HepG2 (cell line): ENCODE results near the gene SIX4. TPM values are rescaled to one million over a fixed set of nuclear protein-coding genes. Genes with fewer than 3 reads are reported as not detected.

Experiments used
- AKAP8 ChIP-seq: sonication (generic); formaldehyde crosslinking; IDR thresholded peaks from 2 replicates; pipeline ENCODE4 v1.5.1; 2020; ENCODE audit warnings: mild to moderate bottlenecking, missing genetic modification reagents
- ARHGAP35 ChIP-seq: sonication (generic); formaldehyde crosslinking; IDR thresholded peaks from 2 replicates; pipeline ENCODE4 v1.9.0; 2022; ENCODE audit warnings: mild to moderate bottlenecking, inconsistent platforms, moderate library complexity, missing genetic modification reagents, borderline replicate concordance
- BRCA1 ChIP-seq: sonication (generic); formaldehyde crosslinking; IDR thresholded peaks from 2 replicates; pipeline ENCODE4 v1.4.0; 2020; ENCODE audit warnings: missing genetic modification reagents
- EHMT2 ChIP-seq: fragments of 200-600 bp; sonication (generic); IDR thresholded peaks from 2 replicates; pipeline ENCODE4 v1.7.0; 2017; ENCODE audit warnings: antibody characterized with exemption, low read depth, low read length, borderline replicate concordance
- ETV6 ChIP-seq: sonication (generic); formaldehyde crosslinking; conservative IDR thresholded peaks from 2 replicates; pipeline ENCODE4 v1.4.0; 2020; ENCODE audit warnings: missing genetic modification reagents
- FOXM1 ChIP-seq: sonication (generic); formaldehyde crosslinking; IDR thresholded peaks from 2 replicates; pipeline ENCODE4 v1.5.0; 2020; ENCODE audit warnings: missing genetic modification reagents
- FOXP1 ChIP-seq, 2 experiments: fragments of 450-650 bp in 1 of 2; IDR thresholded peaks; 2 replicates each; pipeline ENCODE4 v1.6.1; 2017 to 2018; ENCODE audit warnings: antibody characterized with exemption in 1 of 2
- GATA4 ChIP-seq: sonication (generic); IDR thresholded peaks from 2 replicates; pipeline ENCODE4 v1.6.1; 2016; ENCODE audit warnings: antibody characterized with exemption, low read depth, borderline replicate concordance
- GATAD2A ChIP-seq: IDR thresholded peaks from 2 replicates; pipeline ENCODE4 v1.6.1; 2016
- HCFC1 ChIP-seq: fragments of 150-350 bp; IDR thresholded peaks from 2 replicates; pipeline ENCODE4 v1.6.1; 2014; ENCODE audit warnings: low read depth, low read length
- HES4 ChIP-seq: sonication (generic); formaldehyde crosslinking; IDR thresholded peaks from 2 replicates; pipeline ENCODE4 v1.9.0; 2021; ENCODE audit warnings: mild to moderate bottlenecking, missing genetic modification reagents, borderline replicate concordance
- HMG20A ChIP-seq: IDR thresholded peaks from 2 replicates; pipeline ENCODE4 v1.6.1; 2016; ENCODE audit warnings: borderline replicate concordance
- KAT2B ChIP-seq: fragments of 150-350 bp; IDR thresholded peaks from 2 replicates; pipeline ENCODE4 v1.6.1; 2014; ENCODE audit warnings: low read depth, low read length, borderline replicate concordance
- KDM3A ChIP-seq: IDR thresholded peaks from 2 replicates; pipeline ENCODE4 v1.6.1; 2018; ENCODE audit warnings: low read depth, missing compliant biosample characterization
- KDM5B ChIP-seq: sonication (generic); formaldehyde crosslinking; IDR thresholded peaks from 2 replicates; pipeline ENCODE4 v1.4.0; 2020; ENCODE audit warnings: missing genetic modification reagents, mild to moderate bottlenecking, borderline replicate concordance
- KLF9 ChIP-seq: IDR thresholded peaks from 2 replicates; pipeline ENCODE4 v1.6.1; 2016; ENCODE audit warnings: low read depth
- MEF2D ChIP-seq: sonication (generic); formaldehyde crosslinking; IDR thresholded peaks from 2 replicates; pipeline ENCODE4 v1.5.1; 2020; ENCODE audit warnings: mild to moderate bottlenecking, missing genetic modification reagents
- PHF5A ChIP-seq: IDR thresholded peaks from one replicate; pipeline ENCODE4 v1.6.1; 2018; ENCODE audit warnings: low read depth, missing genetic modification reagents; ENCODE audit not compliant: unreplicated experiment
- POLR2G ChIP-seq: fragments of 200-400 bp; formaldehyde crosslinking; IDR thresholded peaks from 2 replicates; pipeline ENCODE4 v1.6.1; 2018; ENCODE audit warnings: mild to moderate bottlenecking, low read depth, low read length, moderate library complexity
- RBM22 ChIP-seq: fragments of 200-400 bp; formaldehyde crosslinking; optimal IDR thresholded peaks from 2 replicates; pipeline ENCODE3; 2017; ENCODE audit warnings: mild to moderate bottlenecking, low read length, moderate library complexity
- REL ChIP-seq: sonication (generic); formaldehyde crosslinking; conservative IDR thresholded peaks from 2 replicates; pipeline ENCODE4 v1.8.0; 2022; ENCODE audit warnings: mild to moderate bottlenecking, missing genetic modification reagents, moderate library complexity
- RELA ChIP-seq: sonication (generic); formaldehyde crosslinking; IDR thresholded peaks from 2 replicates; pipeline ENCODE4 v1.4.0; 2020; ENCODE audit warnings: missing genetic modification reagents
- SSRP1 ChIP-seq: IDR thresholded peaks from 2 replicates; pipeline ENCODE4 v1.6.1; 2016; ENCODE audit warnings: control low read depth
- ZBTB25 ChIP-seq: IDR thresholded peaks from 2 replicates; pipeline ENCODE4 v1.6.1; 2018; ENCODE audit warnings: missing genetic modification reagents
- ZBTB44 ChIP-seq: sonication (generic); formaldehyde crosslinking; IDR thresholded peaks from 2 replicates; pipeline ENCODE4 v1.4.0; 2020; ENCODE audit warnings: missing genetic modification reagents
- ZFX ChIP-seq: sonication (generic); formaldehyde crosslinking; IDR thresholded peaks from 2 replicates; pipeline ENCODE4 v1.4.0; 2020; ENCODE audit warnings: mild to moderate bottlenecking, low read depth, missing genetic modification reagents, moderate library complexity
- ZNF12 ChIP-seq: sonication (generic); formaldehyde crosslinking; IDR thresholded peaks from 2 replicates; pipeline ENCODE4 v1.5.0; 2020; ENCODE audit warnings: missing genetic modification reagents
- ZNF382 ChIP-seq: sonication (generic); formaldehyde crosslinking; IDR thresholded peaks from 2 replicates; pipeline ENCODE4 v1.5.0; 2020; ENCODE audit warnings: missing genetic modification reagents, mild to moderate bottlenecking, borderline replicate concordance
- ZNF446 ChIP-seq: sonication (generic); formaldehyde crosslinking; IDR thresholded peaks from 2 replicates; pipeline ENCODE4 v1.5.0; 2020; ENCODE audit warnings: mild to moderate bottlenecking, missing genetic modification reagents
- ZNF484 ChIP-seq: sonication (generic); formaldehyde crosslinking; IDR thresholded peaks from 2 replicates; pipeline ENCODE4 v1.5.1; 2020; ENCODE audit warnings: mild to moderate bottlenecking, low read depth, missing genetic modification reagents, borderline replicate concordance
- ZNF557 ChIP-seq: sonication (generic); formaldehyde crosslinking; IDR thresholded peaks from 2 replicates; pipeline ENCODE4 v1.4.0; 2020; ENCODE audit warnings: missing genetic modification reagents
- polyA plus RNA-seq, 8 experiments: library from polyadenylated mRNA; depleted of rRNA in 3 of 8; stranded (reverse) in 7 of 8; unstranded in 1 of 8; fragments of >200 nt; fragmentation: Illumina TruSeq in 4 of 8; extraction: Trizol in 4 of 8; gene quantifications; 2 replicates each; pipeline versions ENCODE4 v1.2.1 to v1.2.3, GENCODE V29; 2011 to 2016; ENCODE audit warnings: low read depth in 4 of 8, missing spikeins in 1 of 8, mixed read lengths in 1 of 8; ENCODE audit not compliant: insufficient read depth in 1 of 8
- total RNA-seq, 5 experiments: library from RNA; depleted of rRNA; stranded (reverse); fragments of >200 nt; fragmentation: Illumina TruSeq; extraction: Trizol; gene quantifications; 2 replicates each; pipeline ENCODE4 v1.2.3, GENCODE V29; 2016; ENCODE audit warnings: low read depth in 1 of 5

SIX4 gene
- total and polyA plus RNA-seq, 2 of the 13 experiments (the other 11 are each of a cell fraction or from before 2014, with no cell fraction given), result 5.0 to 6.0 TPM

GRCh38 chr14:60734465-60735242 lies 10.5 kb upstream of the SIX4 start, which contains the start of gene MNAT1 (continued):
- TF ChIP-seq ARHGAP35, result peak; percentile 70; the same call in 1 of the 2 replicates
- TF ChIP-seq ZBTB25 (CRISPR knock-in tag), result peak; percentile 89
- TF ChIP-seq GATA4, result no peak; the same call in 1 of the 2 replicates
- TF ChIP-seq HMG20A (CRISPR knock-in tag), result peak; percentile 55; the same call in 1 of the 2 replicates
- no peak for TF ChIP-seq ZNF446 (CRISPR knock-in tag)
- peak; percentile 59; the same call in 1 of the 2 replicates for TF ChIP-seq HCFC1
- TF ChIP-seq ETV6 (CRISPR knock-in tag), result peak; percentile 88
- TF ChIP-seq MEF2D (CRISPR knock-in tag), result peak; percentile 87
- TF ChIP-seq HES4 (CRISPR knock-in tag), result 0 out of 2 replicates have a peak, but pooled peaks have one; percentile 44
- no peak for TF ChIP-seq AKAP8 (CRISPR knock-in tag)
- TF ChIP-seq PHF5A, result peak; percentile 89
- TF ChIP-seq FOXM1 (CRISPR knock-in tag), result no peak
- peak; percentile 49; the same call in 1 of the 2 replicates for TF ChIP-seq ZNF12 (CRISPR knock-in tag)
- no peak for TF ChIP-seq RBM22
- TF ChIP-seq ZNF382 (CRISPR knock-in tag), result no peak
- peak; percentile 89 for TF ChIP-seq POLR2G
- no peak for TF ChIP-seq FOXP1 (IDR thresholded peaks at IDR 0.05)
- peak; percentile 35; the same call in 1 of the 2 replicates for TF ChIP-seq FOXP1 (CRISPR knock-in tag; IDR thresholded peaks at IDR 0.05)
- TF ChIP-seq KAT2B, result no peak
- peak; percentile 92 for TF ChIP-seq KDM5B
- 0 out of 2 replicates have a peak, but pooled peaks have one; percentile 37 for TF ChIP-seq SSRP1
- TF ChIP-seq RELA, result 0 out of 2 replicates have a peak, but pooled peaks have one; percentile 62
- no peak for TF ChIP-seq ZNF484 (CRISPR knock-in tag)
- TF ChIP-seq GATAD2A (CRISPR knock-in tag), result peak; percentile 79
- no peak for TF ChIP-seq BRCA1 (CRISPR knock-in tag)
- TF ChIP-seq KDM3A (CRISPR knock-in tag), result peak; percentile 86
- peak; percentile 55; the same call in 1 of the 2 replicates for TF ChIP-seq KLF9 (CRISPR knock-in tag)
- peak; percentile 96; the same call in 1 of the 2 replicates for TF ChIP-seq EHMT2
- TF ChIP-seq REL (CRISPR knock-in tag), result peak; percentile 64; the same call in 1 of the 2 replicates
- peak; percentile 67; the same call in 1 of the 2 replicates for TF ChIP-seq ZBTB44 (CRISPR knock-in tag)
- peak; percentile 97 for TF ChIP-seq ZFX
- no peak for TF ChIP-seq ZNF557 (CRISPR knock-in tag)
